ENCODE measurements around the gene CCDC102A. TPM values are rescaled to one million over a fixed set of nuclear protein-coding genes. Genes with fewer than 3 reads are reported as not detected.

Gene CCDC102A
- total RNA-seq: 10 to 100 TPM in 1 of 2 experiments, 1 to 10 TPM in 1; 8.1 to 10.5 TPM

- no peaks in the 10 kb centered on the region for H3K36me3 Mint-ChIP-seq (ENCODE audit: low read depth)
- no peaks in the 10 kb centered on the region for H3K27me3 Mint-ChIP-seq
- ChIA-PET POLR2A (no interaction called here), CTCF (interaction anchor here (0.5 to 1.8 kb wide), 7 partner anchors 11 to 161 kb away, joined by 3 to 8 read pairs (median 3); partner anchors contain the start of gene POLR2C)
- peak; percentile 40 for DNase-seq
- H3K4me1 Mint-ChIP-seq: peaks cover 76% of the 10 kb centered on the region
- peak within 1 kb of the TSS; percentile 78 for H3K4me3 Mint-ChIP-seq
- H3K27ac Mint-ChIP-seq: peak within 1 kb of the TSS; percentile 84
- no peaks in the 10 kb centered on the region for H3K9me3 Mint-ChIP-seq
Observed at GRCh38 chr16:57536306-57537193, at the start of gene CCDC102A. TSS of gene CCDC102A (minus strand) at chr16:57536571. CDS start at chr16:57529177, 7,394 bp downstream.

- Mint-ChIP-seq H3K4me3 (no peak overlapping the region), H3K27ac (no peak overlapping the region), H3K4me1 (peaks cover 29% of the 10 kb centered on the region), H3K9me3 (no peaks in the 10 kb centered on the region), H3K36me3 (ENCODE audit: low read depth) (peaks cover 2% of the 10 kb centered on the region), H3K27me3 (peaks cover 13% of the 10 kb centered on the region)
- DNase-seq: no peak
- CTCF ChIA-PET: interaction anchor here (0.6 to 0.7 kb wide), 4 partner anchors 17 to 43 kb away, joined by 3 to 4 read pairs (median 3); partner anchors contain the start of gene ADGRG1
- POLR2A ChIA-PET: no interaction called here
Observed at GRCh38 chr16:57585051-57585687, 48.8 kb upstream of the CCDC102A start.

GRCh38 chr16:57579361-57579665 is 42.9 kb upstream of the CCDC102A start:
- no peaks in the 10 kb centered on the region for H3K9me3 Mint-ChIP-seq
- peak overlapping the region; percentile 97 for H3K27ac Mint-ChIP-seq
- H3K36me3 Mint-ChIP-seq (ENCODE audit: low read depth): peaks cover 9% of the 10 kb centered on the region
- DNase-seq: no peak
- H3K4me3 Mint-ChIP-seq: no peak overlapping the region
- peaks cover 50% of the 10 kb centered on the region for H3K4me1 Mint-ChIP-seq
- CTCF ChIA-PET: interaction anchor here (0.7 to 8.6 kb wide), 5 partner anchors 12 to 157 kb away, joined by 3 to 60 read pairs (median 22); no protein-coding TSS in a partner anchor
- peaks cover 11% of the 10 kb centered on the region for H3K27me3 Mint-ChIP-seq
- POLR2A ChIA-PET: no interaction called here

- no peak for DNase-seq
- H3K27ac Mint-ChIP-seq: peak overlapping the region; percentile 97
- H3K36me3 Mint-ChIP-seq (ENCODE audit: low read depth): peaks cover 9% of the 10 kb centered on the region
- peak overlapping the region; percentile 44 for H3K4me3 Mint-ChIP-seq
- CTCF ChIA-PET: interaction anchor here (0.6 to 8.6 kb wide), 6 partner anchors 13 to 157 kb away, joined by 3 to 69 read pairs (median 28); partner anchors contain the start of gene KATNB1
- H3K9me3 Mint-ChIP-seq: no peaks in the 10 kb centered on the region
- H3K4me1 Mint-ChIP-seq: peaks cover 48% of the 10 kb centered on the region
- POLR2A ChIA-PET: no interaction called here
- peaks cover 7% of the 10 kb centered on the region for H3K27me3 Mint-ChIP-seq
Observed at GRCh38 chr16:57578521-57579360, 42.4 kb upstream of the CCDC102A start.

GRCh38 chr16:57577691-57578224 is 41.4 kb upstream of the CCDC102A start:
- DNase-seq: peak; percentile 57
- peaks cover 9% of the 10 kb centered on the region for H3K36me3 Mint-ChIP-seq (ENCODE audit: low read depth)
- CTCF ChIA-PET: interaction anchor here (0.6 to 8.6 kb wide), 11 partner anchors 12 to 180 kb away, joined by 3 to 69 read pairs (median 13); partner anchors contain the start of gene KATNB1
- H3K27ac Mint-ChIP-seq: peak overlapping the region; percentile 97
- no peaks in the 10 kb centered on the region for H3K9me3 Mint-ChIP-seq
- peaks cover 5% of the 10 kb centered on the region for H3K27me3 Mint-ChIP-seq
- POLR2A ChIA-PET: no interaction called here
- peaks cover 55% of the 10 kb centered on the region for H3K4me1 Mint-ChIP-seq
- H3K4me3 Mint-ChIP-seq: peak overlapping the region; percentile 44

GRCh38 chr16:57577214-57577613 is 40.8 kb upstream of the CCDC102A start:
- peaks cover 55% of the 10 kb centered on the region for H3K4me1 Mint-ChIP-seq
- H3K27ac Mint-ChIP-seq: peak overlapping the region; percentile 97
- no peaks in the 10 kb centered on the region for H3K9me3 Mint-ChIP-seq
- peaks cover 5% of the 10 kb centered on the region for H3K27me3 Mint-ChIP-seq
- no peak overlapping the region for H3K4me3 Mint-ChIP-seq
- CTCF ChIA-PET: interaction anchor here (0.7 to 8.6 kb wide), 22 partner anchors 11 to 423 kb away, joined by 3 to 69 read pairs (median 8); partner anchors contain the start of genes KATNB1 and ZNF319
- no peak for DNase-seq
- POLR2A ChIA-PET: interaction anchor here (0.7 kb wide), 1 partner anchor 1046 kb away, joined by 3 read pairs; no protein-coding TSS in a partner anchor
- peaks cover 9% of the 10 kb centered on the region for H3K36me3 Mint-ChIP-seq (ENCODE audit: low read depth)

- POLR2A ChIA-PET: interaction anchor here (0.7 kb wide), 1 partner anchor 1047 kb away, joined by 3 read pairs; no protein-coding TSS in a partner anchor
- H3K27ac Mint-ChIP-seq: peak overlapping the region; percentile 97
- H3K36me3 Mint-ChIP-seq (ENCODE audit: low read depth): peaks cover 9% of the 10 kb centered on the region
- CTCF ChIA-PET: interaction anchor here (0.6 to 8.6 kb wide), 40 partner anchors 11 to 424 kb away, joined by 3 to 69 read pairs (median 4); partner anchors contain the start of genes ADGRG5, KATNB1 and ZNF319
- peaks cover 2% of the 10 kb centered on the region for H3K27me3 Mint-ChIP-seq
- H3K9me3 Mint-ChIP-seq: no peaks in the 10 kb centered on the region
- peaks cover 51% of the 10 kb centered on the region for H3K4me1 Mint-ChIP-seq
- H3K4me3 Mint-ChIP-seq: no peak overlapping the region
- DNase-seq: peak; percentile 87
Observed at GRCh38 chr16:57576429-57576870, 40.1 kb upstream of the CCDC102A start.

- Mint-ChIP-seq H3K4me1 (peaks cover 50% of the 10 kb centered on the region), H3K27ac (peak overlapping the region; percentile 97), H3K27me3 (peaks cover 2% of the 10 kb centered on the region), H3K4me3 (no peak overlapping the region), H3K9me3 (no peaks in the 10 kb centered on the region), H3K36me3 (ENCODE audit: low read depth) (peaks cover 8% of the 10 kb centered on the region)
- DNase-seq: no peak
- CTCF ChIA-PET: interaction anchor here (0.6 to 8.6 kb wide), 38 partner anchors 10 to 424 kb away, joined by 3 to 69 read pairs (median 4); partner anchors contain the start of genes ADGRG5, KATNB1 and ZNF319
- POLR2A ChIA-PET: no interaction called here
Observed at GRCh38 chr16:57575468-57576277, 39.3 kb upstream of the CCDC102A start.

GRCh38 chr16:57574646-57575467 is 38.5 kb upstream of the CCDC102A start:
- H3K27ac Mint-ChIP-seq: peak overlapping the region; percentile 25
- H3K36me3 Mint-ChIP-seq (ENCODE audit: low read depth): peaks cover 11% of the 10 kb centered on the region
- CTCF ChIA-PET: interaction anchor here (0.6 to 8.6 kb wide), 16 partner anchors 10 to 425 kb away, joined by 3 to 69 read pairs (median 9); partner anchors contain the start of genes ADGRG5, KATNB1 and ZNF319
- no peak for DNase-seq
- H3K27me3 Mint-ChIP-seq: no peaks in the 10 kb centered on the region
- H3K4me3 Mint-ChIP-seq: no peak overlapping the region
- H3K4me1 Mint-ChIP-seq: peaks cover 45% of the 10 kb centered on the region
- POLR2A ChIA-PET: no interaction called here
- no peaks in the 10 kb centered on the region for H3K9me3 Mint-ChIP-seq

- no peaks in the 10 kb centered on the region for H3K27me3 Mint-ChIP-seq
- ChIA-PET POLR2A (no interaction called here), CTCF (interaction anchor here (0.6 to 1.1 kb wide), 2 partner anchors 17 to 283 kb away, joined by 3 read pairs; no protein-coding TSS in a partner anchor)
- peaks cover 13% of the 10 kb centered on the region for H3K36me3 Mint-ChIP-seq (ENCODE audit: low read depth)
- H3K27ac Mint-ChIP-seq: no peak overlapping the region
- H3K4me3 Mint-ChIP-seq: no peak overlapping the region
- peaks cover 6% of the 10 kb centered on the region for H3K9me3 Mint-ChIP-seq
- peaks cover 37% of the 10 kb centered on the region for H3K4me1 Mint-ChIP-seq
- no peak for DNase-seq
Observed at GRCh38 chr16:57574086-57574485, 37.7 kb upstream of the CCDC102A start.
